SH-SY5Y (cell line): ENCODE results near the gene OR2G2.

Experiments
- GATA2 ChIP-seq: IDR thresholded peaks from 2 replicates; pipeline ENCODE4 v1.6.1; 2011; ENCODE audit warnings: mild to moderate bottlenecking, low read depth, low read length
- GATA3 ChIP-seq: IDR thresholded peaks from 2 replicates; pipeline ENCODE4 v1.6.1; 2011; ENCODE audit warnings: low read depth, mild to moderate bottlenecking, low read length, moderate library complexity

Gene OR2G2

GRCh38 chr1:247578946-247579460, 9.2 kb upstream of the OR2G2 start:
- no peak for TF ChIP-seq GATA3

- TF ChIP-seq GATA3 (no peak), GATA2 (no peak)
Observed at GRCh38 chr1:247605286-247605685, 17.1 kb downstream of the OR2G2 start, which contains the start of gene OR2G3. TSS of gene OR2G3 (plus strand) at chr1:247605586. CDS start at chr1:247605586, 0 bp downstream.

- TF ChIP-seq GATA2 (no peak), GATA3 (no peak)
Observed at GRCh38 chr1:247613405-247613804, 25.2 kb downstream of the OR2G2 start.

GRCh38 chr1:247614625-247615024, 26.5 kb downstream of the OR2G2 start:
- TF ChIP-seq GATA2 (no peak), GATA3 (no peak)

GRCh38 chr1:247627951-247628350, 39.8 kb downstream of the OR2G2 start:
- TF ChIP-seq GATA2 (no peak), GATA3 (no peak)

GRCh38 chr1:247638011-247638410, 49.9 kb downstream of the OR2G2 start:
- no peak for TF ChIP-seq GATA2
- TF ChIP-seq GATA3: no peak

- no peak for TF ChIP-seq GATA2
- no peak for TF ChIP-seq GATA3
Observed at GRCh38 chr1:247638781-247639180, 50.6 kb downstream of the OR2G2 start.
